ENCODE results near the gene ARRDC1.
"Not testable (repeated sequence)": the region's sequence is repeated elsewhere in the genome, so short reads cannot be mapped to it uniquely, and the experiment has no call there.

- TF ChIP-seq CTCF (IDR thresholded peaks at IDR 0.05; ENCODE audit: poor library complexity, severe bottlenecking); POLR2AphosphoS5 (IDR thresholded peaks at IDR 0.05); TAF1 (IDR thresholded peaks at IDR 0.05; ENCODE audit: low read depth); EZH2 (IDR thresholded peaks at IDR 0.05; ENCODE audit: borderline replicate concordance, insufficient read depth, low read length, poor library complexity, severe bottlenecking); SMC3 (conservative IDR thresholded peaks at IDR 0.05; ENCODE audit: poor library complexity); RAD21 (conservative IDR thresholded peaks at IDR 0.05): not testable (repeated sequence)
These were observed 8.9 kb upstream of the ARRDC1 start for GRCh38 chr9:137596577-137596976.
